ENCODE measurements around the gene KRTAP1-4. TPM values are rescaled to one million over a fixed set of nuclear protein-coding genes. Genes with fewer than 3 reads are reported as not detected.

The KRTAP1-4 gene
- total and polyA plus RNA-seq, 2 donors (not counting 3 experiments of a cell fraction or from before 2014, with no cell fraction given), result not detected

- Histone ChIP-seq H4K20me1 (replicated peaks; ENCODE audit: control insufficient read depth, extremely low read depth, insufficient read depth, low read length) (no peaks in the 10 kb centered on the region), H3K4me3 (replicated peaks in 1 of 3; ENCODE audit: insufficient read depth in 1 of 3, low read depth in 1 of 3, low read length in 3 of 3) (no peak overlapping the region), H3K9ac (replicated peaks; ENCODE audit: extremely low read depth, insufficient read depth, low read length) (no peak overlapping the region), H2AFZ (ENCODE audit: low read depth, low read length) (no peak overlapping the region), H3K4me1 (ENCODE audit: control insufficient read depth, extremely low read depth, insufficient read depth, low read length) (no peaks in the 10 kb centered on the region), H3K9me3 (replicated peaks; ENCODE audit: control insufficient read depth, insufficient read depth, low read length) (no peaks in the 10 kb centered on the region), H3K27me3 (ENCODE audit: control insufficient read depth in 2 of 2, insufficient read depth in 2 of 2, low read length in 2 of 2) (peaks cover 5 to 7% of the 10 kb centered on the region in 2 experiments), H3K9me1 (replicated peaks; ENCODE audit: control insufficient read depth, extremely low read depth, insufficient read depth, low read length) (no peaks in the 10 kb centered on the region), H3K4me2 (ENCODE audit: insufficient read depth, low read length) (no peak overlapping the region), H3K27ac (ENCODE audit: insufficient read depth, low read depth, low read length) (no peak overlapping the region), H3K36me3 (ENCODE audit: control insufficient read depth in 2 of 2, extremely low read depth in 1 of 2, insufficient read depth in 2 of 2, low read length in 2 of 2) (no peaks in the 10 kb centered on the region), H3K79me2 (ENCODE audit: control insufficient read depth, insufficient read depth, low read length) (no peaks in the 10 kb centered on the region)
- TF ChIP-seq MYC (IDR thresholded peaks at IDR 0.05; ENCODE audit: low read depth, low read length) (no peak), CTCF (IDR thresholded peaks at IDR 0.05; ENCODE audit: extremely low read depth in 1 of 2, insufficient read depth in 1 of 2, low read depth in 1 of 2, low read length in 2 of 2) (no peak), JUN (IDR thresholded peaks at IDR 0.05; ENCODE audit: borderline replicate concordance, insufficient read depth, insufficient read length, low read depth) (no peak), MAX (IDR thresholded peaks at IDR 0.05; ENCODE audit: insufficient read depth, insufficient read length) (no peak), FOS (IDR thresholded peaks at IDR 0.05; ENCODE audit: borderline replicate concordance, insufficient read depth, low read length) (peak; percentile 52)
- BruUV-seq (replicated peaks), result no TSS peak
- dilution Hi-C loops (cut with MboI; ENCODE audit: extremely low pct_ligation_motif_present, low sequenced_read_pairs) (no loop called here), intact Hi-C loops (cut with micrococcal nuclease) (no loop called here)
- CTCF ChIA-PET, result no interaction called here
- DNase-seq (ENCODE audit: low read depth, low spot score) (no peak), FAIRE-seq (no peak)
- POLR2A ChIA-PET, result no interaction called here
Measured at GRCh38 chr17:41049110-41049509, 19.1 kb upstream of the KRTAP1-4 start.

- BruUV-seq (replicated peaks), result no TSS peak
- H3K79me2 ChIP-seq (ENCODE audit: control insufficient read depth, insufficient read depth, low read length), result no peaks in the 10 kb centered on the region
- no peak overlapping the region for H2AFZ ChIP-seq (ENCODE audit: low read depth, low read length)
- H3K4me3 ChIP-seq (replicated peaks in 1 of 3; ENCODE audit: insufficient read depth in 1 of 3, low read depth in 1 of 3, low read length in 3 of 3), result no peak overlapping the region
- DNase-seq (ENCODE audit: low read depth, low spot score) (no peak), FAIRE-seq (no peak)
- H3K4me1 ChIP-seq (ENCODE audit: control insufficient read depth, extremely low read depth, insufficient read depth, low read length), result no peaks in the 10 kb centered on the region
- H3K27me3 ChIP-seq (ENCODE audit: control insufficient read depth in 2 of 2, insufficient read depth in 2 of 2, low read length in 2 of 2), result peaks cover 5 to 7% of the 10 kb centered on the region in 2 experiments
- dilution Hi-C loops (cut with MboI; ENCODE audit: extremely low pct_ligation_motif_present, low sequenced_read_pairs) (no loop called here), intact Hi-C loops (cut with micrococcal nuclease) (no loop called here)
- H3K9ac ChIP-seq (replicated peaks; ENCODE audit: extremely low read depth, insufficient read depth, low read length), result no peak overlapping the region
- H3K9me3 ChIP-seq (replicated peaks; ENCODE audit: control insufficient read depth, insufficient read depth, low read length), result no peaks in the 10 kb centered on the region
- ChIA-PET CTCF (no interaction called here), POLR2A (no interaction called here)
- no peak overlapping the region for H3K27ac ChIP-seq (ENCODE audit: insufficient read depth, low read depth, low read length)
- no peaks in the 10 kb centered on the region for H3K9me1 ChIP-seq (replicated peaks; ENCODE audit: control insufficient read depth, extremely low read depth, insufficient read depth, low read length)
- H3K36me3 ChIP-seq (ENCODE audit: control insufficient read depth in 2 of 2, extremely low read depth in 1 of 2, insufficient read depth in 2 of 2, low read length in 2 of 2), result no peaks in the 10 kb centered on the region
- TF ChIP-seq EZH2 (IDR thresholded peaks at IDR 0.05; ENCODE audit: borderline replicate concordance, low read depth, low read length, severe bottlenecking), result no peak
- no peak for TF ChIP-seq POLR2A (IDR thresholded peaks at IDR 0.05; ENCODE audit: low read depth, low read length)
- no peak for TF ChIP-seq JUN (IDR thresholded peaks at IDR 0.05; ENCODE audit: borderline replicate concordance, insufficient read depth, insufficient read length, low read depth)
- TF ChIP-seq FOS (IDR thresholded peaks at IDR 0.05; ENCODE audit: borderline replicate concordance, insufficient read depth, low read length), result no peak
- no peak for TF ChIP-seq MAX (IDR thresholded peaks at IDR 0.05; ENCODE audit: insufficient read depth, insufficient read length)
- TF ChIP-seq POLR2AphosphoS5 (IDR thresholded peaks at IDR 0.05; ENCODE audit: insufficient read depth, low read depth, low read length), result no peak
- TF ChIP-seq MYC (IDR thresholded peaks at IDR 0.05; ENCODE audit: low read depth, low read length), result no peak
- H3K4me2 ChIP-seq (ENCODE audit: insufficient read depth, low read length), result no peak overlapping the region
- H4K20me1 ChIP-seq (replicated peaks; ENCODE audit: control insufficient read depth, extremely low read depth, insufficient read depth, low read length), result no peaks in the 10 kb centered on the region
Measured at GRCh38 chr17:41048441-41048840, 18.4 kb upstream of the KRTAP1-4 start.

All from endothelial cell of umbilical vein (primary cell).